Transverse colon (tissue), 3 donors: ENCODE measurements around the gene SLC7A1.

ENCODE experiments used
- CTCF ChIP-seq, 5 experiments: fragments of 200-600 bp in 3 of 5; fragments of 450-650 bp in 2 of 5; sonication (generic) in 3 of 5; IDR thresholded peaks; 1 replicate in 2 of 5; 2 replicates in 3 of 5; pipeline ENCODE4 v1.5.1; 2016 to 2017; ENCODE audit warnings: antibody characterized with exemption in 5 of 5, inconsistent platforms in 3 of 5, mild to moderate bottlenecking in 2 of 5, moderate library complexity in 1 of 5
- POLR2A ChIP-seq: fragments of 450-650 bp; IDR thresholded peaks from one replicate; pipeline ENCODE4 v1.6.1; 2016; ENCODE audit warnings: antibody characterized with exemption, mild to moderate bottlenecking, moderate library complexity

- TF ChIP-seq POLR2A (no peak), CTCF (IDR thresholded peaks at IDR 0.05) (no peak)
Observed at GRCh38 chr13:29594710-29595379, 643 bp downstream of the SLC7A1 start.
